ENCODE data around the gene HTR4. TPM values are rescaled to one million over a fixed set of nuclear protein-coding genes. Genes with fewer than 3 reads are reported as not detected.

HTR4 gene
- total RNA-seq, 1 experiment from 2014 or later = not detected

DNA sequence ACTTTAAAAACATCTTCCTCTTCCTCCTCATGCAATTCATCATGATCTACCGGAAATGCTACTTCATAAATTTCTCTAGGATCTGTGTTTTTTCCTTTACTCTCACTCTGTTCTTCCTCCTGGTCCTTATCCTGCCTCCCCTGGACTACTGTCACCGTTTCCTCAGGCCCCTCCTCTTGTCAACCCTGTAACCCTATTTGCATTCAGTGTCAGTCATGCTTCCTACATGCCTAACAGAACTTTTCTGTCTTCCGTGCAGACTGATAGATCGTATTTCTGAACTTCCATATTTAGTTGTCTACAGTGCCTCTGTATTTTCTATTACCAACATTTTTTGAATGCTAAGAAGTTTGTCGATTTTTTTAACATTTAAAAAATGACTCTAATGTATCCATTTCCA, 27.3 kb downstream of the HTR4 start:
- no peaks in the 10 kb centered on the region for H4K20me1 ChIP-seq (ENCODE audit: control insufficient read depth, insufficient read depth, insufficient read length)
- no peak overlapping the region for H2BK5ac ChIP-seq (ENCODE audit: insufficient read length, low read length)
- H4K5ac ChIP-seq (ENCODE audit: insufficient read length, low read depth, low read length) = no peak overlapping the region
- no peak overlapping the region for H3K4ac ChIP-seq (ENCODE audit: low read depth, low read length)
- H2BK12ac ChIP-seq (ENCODE audit: insufficient read length, low read depth, low read length) = no peak overlapping the region
- H4K8ac ChIP-seq (replicated peaks; ENCODE audit: insufficient read length, low read depth, low read length) = no peak overlapping the region
- H3K79me1 ChIP-seq (ENCODE audit: insufficient read depth, low read depth, low read length, poor library complexity, severe bottlenecking) = no peaks in the 10 kb centered on the region
- no peaks in the 10 kb centered on the region for H3K36me3 Mint-ChIP-seq (ENCODE audit: insufficient read depth in 1 of 3, low read depth in 3 of 3)
- no peak overlapping the region for H2BK15ac ChIP-seq (ENCODE audit: low read depth, low read length)
- H3K9ac ChIP-seq (ENCODE audit: extremely low read depth, insufficient read length, low read length) = no peak overlapping the region
- H3K4me3 Mint-ChIP-seq = no peak overlapping the region
- TF ChIP-seq, protein P1, sequence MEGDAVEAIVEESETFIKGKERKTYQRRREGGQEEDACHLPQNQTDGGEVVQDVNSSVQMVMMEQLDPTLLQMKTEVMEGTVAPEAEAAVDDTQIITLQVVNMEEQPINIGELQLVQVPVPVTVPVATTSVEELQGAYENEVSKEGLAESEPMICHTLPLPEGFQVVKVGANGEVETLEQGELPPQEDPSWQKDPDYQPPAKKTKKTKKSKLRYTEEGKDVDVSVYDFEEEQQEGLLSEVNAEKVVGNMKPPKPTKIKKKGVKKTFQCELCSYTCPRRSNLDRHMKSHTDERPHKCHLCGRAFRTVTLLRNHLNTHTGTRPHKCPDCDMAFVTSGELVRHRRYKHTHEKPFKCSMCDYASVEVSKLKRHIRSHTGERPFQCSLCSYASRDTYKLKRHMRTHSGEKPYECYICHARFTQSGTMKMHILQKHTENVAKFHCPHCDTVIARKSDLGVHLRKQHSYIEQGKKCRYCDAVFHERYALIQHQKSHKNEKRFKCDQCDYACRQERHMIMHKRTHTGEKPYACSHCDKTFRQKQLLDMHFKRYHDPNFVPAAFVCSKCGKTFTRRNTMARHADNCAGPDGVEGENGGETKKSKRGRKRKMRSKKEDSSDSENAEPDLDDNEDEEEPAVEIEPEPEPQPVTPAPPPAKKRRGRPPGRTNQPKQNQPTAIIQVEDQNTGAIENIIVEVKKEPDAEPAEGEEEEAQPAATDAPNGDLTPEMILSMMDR (conservative IDR thresholded peaks at IDR 0.05) = no peak
- no peaks in the 10 kb centered on the region for H3K9me3 Mint-ChIP-seq
- no peaks in the 10 kb centered on the region for H3K27me3 ChIP-seq (ENCODE audit: insufficient read depth, low read length)
- no peak overlapping the region for H3K27ac Mint-ChIP-seq
- H2BK20ac ChIP-seq (ENCODE audit: low read depth, low read length, poor library complexity, severe bottlenecking) = no peak overlapping the region
- H2BK120ac ChIP-seq (ENCODE audit: low read depth, low read length, poor library complexity, severe bottlenecking) = no peak overlapping the region
- no peaks in the 10 kb centered on the region for H3K4me1 ChIP-seq (ENCODE audit: insufficient read depth, low read length)
- H3K18ac ChIP-seq (ENCODE audit: insufficient read length, low read depth, low read length) = no peak overlapping the region
- DNase-seq = no peak
- H3K27ac ChIP-seq (ENCODE audit: insufficient read length, low read depth, low read length) = no peak overlapping the region
- no peaks in the 10 kb centered on the region for H3K9me3 ChIP-seq (ENCODE audit: control insufficient read depth, low read depth, low read length)
- no peak overlapping the region for H3K4me2 ChIP-seq (ENCODE audit: insufficient read depth, insufficient read length, low read length)
- H4K91ac ChIP-seq (ENCODE audit: insufficient read length, low read depth, low read length) = no peak overlapping the region
- no peak overlapping the region for H3K14ac ChIP-seq (ENCODE audit: insufficient read depth, low read length)
- no peak overlapping the region for H3T11ph ChIP-seq (ENCODE audit: low read length)
- no peak overlapping the region for H3K23ac ChIP-seq (ENCODE audit: insufficient read length, low read depth, low read length)
- no peaks in the 10 kb centered on the region for H3K4me1 Mint-ChIP-seq
- WGBS (ENCODE audit: extremely low coverage, insufficient read length, low lambda C conversion rate) = no CpG with 5 or more reads among the region's 5 CpGs
- H2AFZ ChIP-seq (ENCODE audit: low read length) = no peak overlapping the region
- no peak overlapping the region for H2AK5ac ChIP-seq (ENCODE audit: insufficient read length, low read length)
- H3K23me2 ChIP-seq (ENCODE audit: insufficient read length, low read depth, low read length, poor library complexity, severe bottlenecking) = no peaks in the 10 kb centered on the region
- peaks cover 1% of the 10 kb centered on the region; the same call in 1 of the 2 replicates for H3K27me3 Mint-ChIP-seq (ENCODE audit: low read depth)
- no peaks in the 10 kb centered on the region for H3K79me2 ChIP-seq (ENCODE audit: insufficient read depth, low read length)
- no peak overlapping the region for H3K56ac ChIP-seq (ENCODE audit: insufficient read length, low read depth, low read length)
